Measurements from ENCODE around the gene CLK3. TPM values are rescaled to one million over a fixed set of nuclear protein-coding genes. Genes with fewer than 3 reads are reported as not detected.

The CLK3 gene
- 82.6 and 102 TPM in 2 replicates for total RNA-seq

- no peak for DNase-seq (ENCODE audit: low read depth)
- peak within 1 kb of the TSS; percentile 100 for H3K4me3 ChIP-seq (ENCODE audit: low read depth, low read length)
- TF ChIP-seq, protein P1, sequence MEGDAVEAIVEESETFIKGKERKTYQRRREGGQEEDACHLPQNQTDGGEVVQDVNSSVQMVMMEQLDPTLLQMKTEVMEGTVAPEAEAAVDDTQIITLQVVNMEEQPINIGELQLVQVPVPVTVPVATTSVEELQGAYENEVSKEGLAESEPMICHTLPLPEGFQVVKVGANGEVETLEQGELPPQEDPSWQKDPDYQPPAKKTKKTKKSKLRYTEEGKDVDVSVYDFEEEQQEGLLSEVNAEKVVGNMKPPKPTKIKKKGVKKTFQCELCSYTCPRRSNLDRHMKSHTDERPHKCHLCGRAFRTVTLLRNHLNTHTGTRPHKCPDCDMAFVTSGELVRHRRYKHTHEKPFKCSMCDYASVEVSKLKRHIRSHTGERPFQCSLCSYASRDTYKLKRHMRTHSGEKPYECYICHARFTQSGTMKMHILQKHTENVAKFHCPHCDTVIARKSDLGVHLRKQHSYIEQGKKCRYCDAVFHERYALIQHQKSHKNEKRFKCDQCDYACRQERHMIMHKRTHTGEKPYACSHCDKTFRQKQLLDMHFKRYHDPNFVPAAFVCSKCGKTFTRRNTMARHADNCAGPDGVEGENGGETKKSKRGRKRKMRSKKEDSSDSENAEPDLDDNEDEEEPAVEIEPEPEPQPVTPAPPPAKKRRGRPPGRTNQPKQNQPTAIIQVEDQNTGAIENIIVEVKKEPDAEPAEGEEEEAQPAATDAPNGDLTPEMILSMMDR (conservative IDR thresholded peaks at IDR 0.05; ENCODE audit: low read depth, low read length), result no peak
Measured at GRCh38 chr15:74615508-74616365, at the start of gene CLK3. Gene CLK3 (plus strand): TSS chr15:74615836. CDS start chr15:74619197, 3,361 bp downstream.

- H3K4me3 ChIP-seq (ENCODE audit: low read depth, low read length), result no peak overlapping the region
- TF ChIP-seq, protein P1 (conservative IDR thresholded peaks at IDR 0.05; ENCODE audit: low read depth, low read length), result no peak
- DNase-seq (ENCODE audit: low read depth), result no peak
Measured at GRCh38 chr15:74568594-74568993, 47.0 kb upstream of the CLK3 start.

DNA sequence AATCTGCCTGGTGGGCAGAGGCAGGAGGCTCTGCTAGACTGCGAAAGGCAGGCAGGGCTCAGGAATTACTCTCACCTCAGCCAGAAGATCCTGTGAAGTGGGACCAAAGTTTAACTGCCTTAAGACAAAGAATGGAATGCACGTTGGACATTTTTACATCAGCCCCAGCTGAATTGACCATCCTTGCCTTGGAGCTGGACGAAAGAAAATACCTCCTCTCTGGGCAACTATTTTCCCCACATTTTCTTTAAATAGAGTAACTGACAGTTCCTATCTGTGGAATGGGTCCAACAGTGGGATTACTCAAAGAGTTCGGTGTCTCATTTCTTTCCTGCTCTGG, 45.9 kb upstream of the CLK3 start:
- TF ChIP-seq, protein P1 (conservative IDR thresholded peaks at IDR 0.05; ENCODE audit: low read depth, low read length), result no peak
- H3K4me3 ChIP-seq (ENCODE audit: low read depth, low read length), result no peak overlapping the region
- no peak for DNase-seq (ENCODE audit: low read depth)

GRCh38 chr15:74571191-74571590, 44.4 kb upstream of the CLK3 start:
- no peak for DNase-seq (ENCODE audit: low read depth)
- TF ChIP-seq, protein P1 (conservative IDR thresholded peaks at IDR 0.05; ENCODE audit: low read depth, low read length), result no peak
- no peak overlapping the region for H3K4me3 ChIP-seq (ENCODE audit: low read depth, low read length)

- no peak for DNase-seq (ENCODE audit: low read depth)
Measured at GRCh38 chr15:74573987-74574386, 41.6 kb upstream of the CLK3 start.

GRCh38 chr15:74578496-74578994, 37.1 kb upstream of the CLK3 start:
- DNase-seq (ENCODE audit: low read depth), result no peak
- no peak overlapping the region for H3K4me3 ChIP-seq (ENCODE audit: low read depth, low read length)
- TF ChIP-seq, protein P1 (conservative IDR thresholded peaks at IDR 0.05; ENCODE audit: low read depth, low read length), result no peak

More at GRCh38 chr15:74573987-74574386, 41.6 kb upstream of the CLK3 start:
- TF ChIP-seq, protein P1 (conservative IDR thresholded peaks at IDR 0.05; ENCODE audit: low read depth, low read length), result no peak
- no peak overlapping the region for H3K4me3 ChIP-seq (ENCODE audit: low read depth, low read length)
